Testis (tissue), 3 donors: ENCODE measurements around the gene TOGARAM1. TPM values are rescaled to one million over a fixed set of nuclear protein-coding genes. Genes with fewer than 3 reads are reported as not detected.
A peak's percentile ranks its signal among the peaks of the same experiment; 100 is the strongest.

Experiments used
- DNase-seq: peaks from one replicate; pipeline ENCODE4 v3.0.0-alpha.2; 2019
- H3K27ac ChIP-seq, 2 donors: fragments of 200-600 bp; sonication (generic); one replicate each; pipeline ENCODE4 v1.5.1; 2019
- H3K27me3 ChIP-seq: fragments of 200-600 bp; sonication (generic); one replicate; pipeline ENCODE4 v1.5.1; 2019
- H3K36me3 ChIP-seq: fragments of 200-600 bp; sonication (generic); one replicate; pipeline ENCODE4 v1.5.1; 2017; ENCODE audit warnings: low read depth; ENCODE audit errors: missing control alignments
- H3K4me1 ChIP-seq: fragments of 200-600 bp; sonication (generic); one replicate; pipeline ENCODE4 v1.5.1; 2019
- H3K4me3 ChIP-seq, 2 donors: fragments of 200-600 bp; sonication (generic); one replicate each; pipeline ENCODE4 v1.5.1; 2017 to 2019
- H3K9me3 ChIP-seq: fragments of 200-600 bp; sonication (generic); one replicate; pipeline ENCODE4 v1.5.1; 2017
- POLR2A ChIP-seq: fragments of 450-650 bp; IDR thresholded peaks from one replicate; pipeline ENCODE4 v1.6.1; 2017; ENCODE audit warnings: antibody characterized with exemption, mild to moderate bottlenecking, moderate library complexity
- WGBS, 2 donors: methylation state at CpG; one replicate each; pipeline ENCODE4 v1.1.5; 2018; 5-methylcytosine and 5-hydroxymethylcytosine counted together
- intact Hi-C: fragments of 100-400 bp; cut with DNase I; formaldehyde crosslinking; loops from one replicate; pipeline ENCODE4 v1.15.1; 2023; ENCODE audit warnings: low total_unique reads
- polyA plus RNA-seq: library from polyadenylated mRNA; stranded (reverse); fragments of 350-450 nt; fragmentation: Illumina TruSeq; extraction: RNeasy Lipid Tissue Mini Kit (QIAGEN cat#74804); gene quantifications from one replicate; pipeline ENCODE4 v1.2.3, GENCODE V29; 2014; ENCODE audit warnings: low read depth, low replicate concordance; ENCODE audit not compliant: insufficient read depth
- total RNA-seq, 2 donors: library from RNA; depleted of rRNA; stranded (reverse); fragments of >200 nt; gene quantifications; one replicate each; pipeline ENCODE4 v1.2.3, GENCODE V29; 2016
- TF ChIP-seq, protein P1 (sequence below), 3 experiments: fragments of 450-650 bp in 2 of 3; fragments of 200-600 bp in 1 of 3; sonication (generic) in 1 of 3; IDR thresholded peaks; one replicate each; pipeline ENCODE4 v1.5.1; 2016 to 2019; ENCODE audit warnings: antibody characterized with exemption in 3 of 3, mild to moderate bottlenecking in 2 of 3, moderate library complexity in 1 of 3

The TOGARAM1 gene
- total and polyA plus RNA-seq, 3 donors from 2014 or later, result 16.6 to 33.0 (median 32.6) TPM

DNA sequence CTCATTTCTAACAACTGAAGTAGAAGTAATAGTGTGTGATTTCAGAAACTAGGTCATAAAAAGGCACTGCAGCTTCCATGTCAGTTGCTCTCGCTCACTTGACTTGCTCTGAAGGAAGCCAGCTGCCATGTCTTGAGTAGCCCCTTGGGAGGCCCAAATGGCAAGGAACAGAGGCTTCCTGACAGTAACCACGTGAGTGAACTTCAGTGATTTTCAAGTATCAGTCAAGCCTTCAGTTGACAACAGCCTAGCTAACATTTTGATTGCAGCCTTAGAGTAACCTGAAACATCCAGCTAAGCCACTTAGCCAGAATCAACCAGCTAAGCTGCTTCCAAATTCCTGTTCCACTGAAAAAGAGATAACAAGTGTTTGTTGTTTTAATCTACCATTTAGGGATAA lies 26.7 kb downstream of the TOGARAM1 start:
- intact Hi-C loops, result no loop called here
- no peak for DNase-seq
- 21 to 63% methylated on average over 2 of the region's 2 CpGs for WGBS, 2 donors
- H3K27me3 ChIP-seq, result no peaks in the 10 kb centered on the region
- H3K4me3 ChIP-seq, result no peak overlapping the region
- no peaks in the 10 kb centered on the region for H3K36me3 ChIP-seq
- TF ChIP-seq, protein P1, sequence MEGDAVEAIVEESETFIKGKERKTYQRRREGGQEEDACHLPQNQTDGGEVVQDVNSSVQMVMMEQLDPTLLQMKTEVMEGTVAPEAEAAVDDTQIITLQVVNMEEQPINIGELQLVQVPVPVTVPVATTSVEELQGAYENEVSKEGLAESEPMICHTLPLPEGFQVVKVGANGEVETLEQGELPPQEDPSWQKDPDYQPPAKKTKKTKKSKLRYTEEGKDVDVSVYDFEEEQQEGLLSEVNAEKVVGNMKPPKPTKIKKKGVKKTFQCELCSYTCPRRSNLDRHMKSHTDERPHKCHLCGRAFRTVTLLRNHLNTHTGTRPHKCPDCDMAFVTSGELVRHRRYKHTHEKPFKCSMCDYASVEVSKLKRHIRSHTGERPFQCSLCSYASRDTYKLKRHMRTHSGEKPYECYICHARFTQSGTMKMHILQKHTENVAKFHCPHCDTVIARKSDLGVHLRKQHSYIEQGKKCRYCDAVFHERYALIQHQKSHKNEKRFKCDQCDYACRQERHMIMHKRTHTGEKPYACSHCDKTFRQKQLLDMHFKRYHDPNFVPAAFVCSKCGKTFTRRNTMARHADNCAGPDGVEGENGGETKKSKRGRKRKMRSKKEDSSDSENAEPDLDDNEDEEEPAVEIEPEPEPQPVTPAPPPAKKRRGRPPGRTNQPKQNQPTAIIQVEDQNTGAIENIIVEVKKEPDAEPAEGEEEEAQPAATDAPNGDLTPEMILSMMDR (IDR thresholded peaks at IDR 0.05), result no peak
- TF ChIP-seq POLR2A, result no peak
- H3K27ac ChIP-seq, result peak overlapping the region in 1 of 2 donors; percentile 18
- no peaks in the 10 kb centered on the region for H3K4me1 ChIP-seq
- no peaks in the 10 kb centered on the region for H3K9me3 ChIP-seq

DNA sequence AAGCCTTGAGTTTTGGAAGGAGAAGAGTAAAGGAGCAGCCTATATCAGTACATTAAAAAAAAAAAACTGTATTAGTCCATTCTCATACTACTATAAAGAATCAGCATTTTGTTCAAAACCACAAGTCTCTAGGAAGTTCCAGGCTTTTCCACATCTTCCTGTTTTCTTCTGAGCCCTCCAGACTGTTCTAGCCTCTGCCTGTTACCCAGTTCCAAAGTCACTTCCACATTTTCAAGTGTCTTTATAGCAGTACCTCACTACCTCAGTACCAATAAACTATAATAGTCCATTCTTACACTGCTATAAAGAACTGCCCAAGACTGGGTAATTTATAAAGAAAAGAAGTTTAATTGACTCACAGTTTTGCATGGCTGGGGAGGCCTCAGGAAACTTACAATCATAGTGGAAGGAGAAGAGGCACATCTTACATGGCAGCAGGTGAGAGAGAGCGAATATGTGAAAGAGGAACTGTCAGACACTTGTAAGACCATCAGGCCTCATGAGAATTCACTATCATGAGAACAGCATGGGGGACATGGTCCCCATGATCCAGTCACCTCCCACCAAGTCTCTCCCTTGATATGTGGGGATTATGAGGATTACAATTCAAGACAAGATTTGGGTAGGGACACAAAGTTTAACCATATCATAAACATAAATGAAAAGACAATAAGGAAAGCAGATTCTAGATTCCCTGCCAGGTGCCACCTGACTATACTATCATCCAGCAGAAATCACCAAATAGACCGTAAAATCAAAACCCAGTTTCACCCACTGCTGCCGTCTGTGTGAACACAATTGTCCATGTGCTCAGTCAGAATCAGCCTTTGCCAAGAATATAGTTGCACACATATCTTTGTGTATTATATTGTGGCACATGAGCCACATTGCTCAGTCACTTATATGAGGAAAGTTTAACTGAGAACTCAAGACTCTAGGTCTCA lies 27.8 kb downstream of the TOGARAM1 start:
- DNase-seq, result no peak
- Histone ChIP-seq H3K27ac (peak overlapping the region in 1 of 2 donors; percentile 33), H3K9me3 (no peaks in the 10 kb centered on the region), H3K4me1 (no peaks in the 10 kb centered on the region), H3K36me3 (no peaks in the 10 kb centered on the region), H3K4me3 (no peak overlapping the region), H3K27me3 (no peaks in the 10 kb centered on the region)
- TF ChIP-seq POLR2A, result no peak
- TF ChIP-seq, protein P1 (IDR thresholded peaks at IDR 0.05), result no peak
- 84 to 87% methylated on average over 3 of the region's 3 CpGs for WGBS, 2 donors
- intact Hi-C loops, result no loop called here

DNA sequence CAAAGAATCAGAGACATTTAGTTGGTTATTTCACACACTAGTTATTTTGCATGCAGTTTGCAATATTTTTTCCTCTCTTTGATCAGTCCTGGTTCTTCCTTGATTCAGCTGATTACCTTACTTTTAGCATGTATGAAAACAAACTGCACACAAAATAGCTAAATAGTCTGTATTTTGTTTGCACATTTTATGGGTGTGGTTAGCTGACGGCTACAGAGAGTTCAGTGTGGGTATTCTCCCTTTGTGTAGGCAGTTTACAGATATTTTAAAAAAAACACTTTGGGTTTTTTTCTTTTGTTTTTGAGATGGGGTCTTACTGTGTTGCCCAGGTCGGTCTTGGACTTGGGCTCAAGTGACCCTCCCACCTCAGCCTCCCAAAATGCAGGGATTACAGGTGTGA lies 28.5 kb downstream of the TOGARAM1 start:
- 65 to 71% methylated on average over 2 of the region's 2 CpGs for WGBS, 2 donors
- no peaks in the 10 kb centered on the region for H3K4me1 ChIP-seq
- no peak overlapping the region for H3K27ac ChIP-seq
- no peak overlapping the region for H3K4me3 ChIP-seq
- DNase-seq, result no peak
- H3K36me3 ChIP-seq, result no peaks in the 10 kb centered on the region
- TF ChIP-seq, protein P1 (IDR thresholded peaks at IDR 0.05), result no peak
- no peak for TF ChIP-seq POLR2A
- H3K27me3 ChIP-seq, result no peaks in the 10 kb centered on the region
- intact Hi-C loops, result no loop called here
- no peaks in the 10 kb centered on the region for H3K9me3 ChIP-seq

DNA sequence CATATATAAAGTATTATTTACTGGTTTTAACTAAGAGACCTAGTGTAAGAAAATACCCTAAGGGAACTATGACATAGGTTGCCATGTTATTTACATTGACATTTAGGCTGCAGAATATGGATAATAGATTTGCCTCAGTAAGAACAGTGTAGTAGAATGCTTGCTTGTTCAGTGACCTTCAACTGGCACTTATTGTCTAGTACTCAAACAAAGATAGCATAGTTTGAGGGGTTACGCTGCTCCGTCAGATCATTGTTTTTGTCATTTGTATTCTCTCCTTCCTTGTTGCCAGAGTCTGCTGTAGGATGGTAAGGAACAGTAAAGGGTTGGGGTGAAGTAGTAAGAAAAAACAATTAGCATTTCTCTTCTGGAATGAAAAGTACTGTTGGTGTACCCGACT lies 33.2 kb downstream of the TOGARAM1 start:
- Histone ChIP-seq H3K27me3 (no peaks in the 10 kb centered on the region), H3K36me3 (no peaks in the 10 kb centered on the region), H3K4me3 (no peak overlapping the region), H3K9me3 (no peaks in the 10 kb centered on the region), H3K4me1 (no peaks in the 10 kb centered on the region), H3K27ac (no peak overlapping the region)
- no peak for TF ChIP-seq POLR2A
- TF ChIP-seq, protein P1 (IDR thresholded peaks at IDR 0.05), result no peak
- WGBS, 2 donors, result 67 to 82% methylated on average over 3 of the region's 3 CpGs
- intact Hi-C loops, result no loop called here
- DNase-seq, result no peak
